Body of pancreas (tissue), 4 donors: Measurements from ENCODE around the gene LRRC73. TPM values are rescaled to one million over a fixed set of nuclear protein-coding genes. Genes with fewer than 3 reads are reported as not detected.
"Not testable (repeated sequence)": the region's sequence is repeated elsewhere in the genome, so short reads cannot be mapped to it uniquely, and the experiment has no call there.

Experiments used
- ATAC-seq: fragments of 150-250 bp; one replicate; pipeline ENCODE4 v1.9.1; 2016
- DNase-seq, 4 donors: peaks; one replicate each; pipeline ENCODE4 v3.0.0-alpha.2; 2019
- H3K27ac ChIP-seq, 4 donors: fragments of 200-600 bp; sonication (generic); 1 replicate in 3 of 4; 2 replicates in 1 of 4; pipeline versions ENCODE4 v1.5.1 to v1.6.1; 2016 to 2019; ENCODE audit warnings: mild to moderate bottlenecking in 1 of 4, mixed read lengths in 1 of 4, moderate library complexity in 1 of 4
- H3K27me3 ChIP-seq, 2 donors: fragments of 200-600 bp; sonication (generic); one replicate each; pipeline ENCODE4 v1.6.0; 2016; ENCODE audit warnings: mild to moderate bottlenecking in 1 of 2
- H3K36me3 ChIP-seq, 2 donors: fragments of 200-600 bp; sonication (generic); replicated peaks in 1 of 2; 2 replicates each; pipeline ENCODE4 v1.5.1; 2016; ENCODE audit warnings: low read depth in 2 of 2; ENCODE audit not compliant: insufficient read depth in 1 of 2
- H3K4me1 ChIP-seq: fragments of 200-600 bp; sonication (generic); one replicate; pipeline ENCODE4 v1.6.0; 2016
- H3K4me3 ChIP-seq, 2 donors: fragments of 200-600 bp; sonication (generic); 1 replicate in 1 of 2; 2 replicates in 1 of 2; pipeline ENCODE4 v1.5.1; 2016 to 2019
- H3K9me3 ChIP-seq, 3 donors: fragments of 200-600 bp; sonication (generic); 1 replicate in 2 of 3; 2 replicates in 1 of 3; pipeline ENCODE4 v1.5.1; 2016
- CTCF ChIP-seq, 7 experiments: fragments of 450-650 bp in 4 of 7; fragments of 200-600 bp in 3 of 7; sonication (generic) in 3 of 7; IDR thresholded peaks; one replicate each; pipeline ENCODE4 v1.5.1; 2016 to 2019; ENCODE audit warnings: antibody characterized with exemption in 7 of 7
- POLR2A ChIP-seq, 3 donors: fragments of 450-650 bp; IDR thresholded peaks; one replicate each; pipeline ENCODE4 v1.6.1; 2016; ENCODE audit warnings: antibody characterized with exemption in 3 of 3, mild to moderate bottlenecking in 2 of 3
- WGBS, 2 donors: methylation state at CpG; one replicate each; pipeline ENCODE4 v1.1.5; 2017; 5-methylcytosine and 5-hydroxymethylcytosine counted together
- intact Hi-C: fragments of 100-400 bp; cut with DNase I; formaldehyde crosslinking; loops from one replicate; pipeline ENCODE4 v1.15.1; 2023
- total RNA-seq, 2 donors: library from RNA; depleted of rRNA; stranded (reverse); fragments of >200 nt; gene quantifications; one replicate each; pipeline ENCODE4 v1.1.0, GENCODE V29; 2016

Gene LRRC73
- total RNA-seq, 2 donors from 2014 or later = not detected

GRCh38 chr6:43468748-43469681, 41.1 kb downstream of the LRRC73 start:
- Histone ChIP-seq H3K9me3 (no peaks in the 10 kb centered on the region), H3K27ac (no peak overlapping the region), H3K27me3 (no peaks in the 10 kb centered on the region), H3K4me1 (no peaks in the 10 kb centered on the region), H3K4me3 (no peak overlapping the region), H3K36me3 (no peaks in the 10 kb centered on the region)
- intact Hi-C loops = no loop called here
- ATAC-seq (no peak), DNase-seq (peak in 2 of 4 donors; percentile 14 to 29)
- 51 to 61% methylated on average over 12 to 13 of the region's 13 CpGs for WGBS, 2 donors
- TF ChIP-seq CTCF (IDR thresholded peaks at IDR 0.05) = no peak
- no peak for TF ChIP-seq POLR2A (IDR thresholded peaks at IDR 0.05)

GRCh38 chr6:43468240-43468639, 41.9 kb downstream of the LRRC73 start:
- Histone ChIP-seq H3K27me3 (no peaks in the 10 kb centered on the region), H3K4me1 (no peaks in the 10 kb centered on the region), H3K27ac (no peak overlapping the region), H3K4me3 (no peak overlapping the region), H3K9me3 (no peaks in the 10 kb centered on the region), H3K36me3 (no peaks in the 10 kb centered on the region)
- ATAC-seq (no peak), DNase-seq (no peak)
- intact Hi-C loops = no loop called here
- 74 to 81% methylated on average over 4 of the region's 4 CpGs for WGBS, 2 donors
- no peak for TF ChIP-seq CTCF (IDR thresholded peaks at IDR 0.05)
- TF ChIP-seq POLR2A (IDR thresholded peaks at IDR 0.05) = no peak

GRCh38 chr6:43467752-43468151, 42.4 kb downstream of the LRRC73 start:
- Histone ChIP-seq H3K4me1 (no peaks in the 10 kb centered on the region), H3K27me3 (no peaks in the 10 kb centered on the region), H3K36me3 (no peaks in the 10 kb centered on the region), H3K27ac (no peak overlapping the region), H3K9me3 (no peaks in the 10 kb centered on the region), H3K4me3 (no peak overlapping the region)
- DNase-seq (no peak), ATAC-seq (no peak)
- no peak for TF ChIP-seq CTCF (IDR thresholded peaks at IDR 0.05)
- no peak for TF ChIP-seq POLR2A (IDR thresholded peaks at IDR 0.05)
- WGBS, 2 donors = 73 to 82% methylated on average over 4 of the region's 4 CpGs
- intact Hi-C loops = no loop called here

- DNase-seq, H3K27ac ChIP-seq, H3K36me3 ChIP-seq, H3K27me3 ChIP-seq, intact Hi-C loops, H3K4me3 ChIP-seq, H3K4me1 ChIP-seq, H3K9me3 ChIP-seq, ATAC-seq: not testable (repeated sequence)
- 65 to 71% methylated on average over 5 of the region's 5 CpGs for WGBS, 2 donors
These were observed 42.9 kb downstream of the LRRC73 start for GRCh38 chr6:43467265-43467664.

- no peak for ATAC-seq
These were observed 44.2 kb downstream of the LRRC73 start for GRCh38 chr6:43465948-43466347.

More at GRCh38 chr6:43465948-43466347, 44.2 kb downstream of the LRRC73 start:
- no peaks in the 10 kb centered on the region for H3K9me3 ChIP-seq
- H3K36me3 ChIP-seq = no peaks in the 10 kb centered on the region
- intact Hi-C loops = no loop called here
- no peak overlapping the region for H3K4me3 ChIP-seq
- H3K4me1 ChIP-seq = no peaks in the 10 kb centered on the region
- no peaks in the 10 kb centered on the region for H3K27me3 ChIP-seq
- H3K27ac ChIP-seq = no peak overlapping the region
- no peak for TF ChIP-seq POLR2A (IDR thresholded peaks at IDR 0.05)
- no peak for TF ChIP-seq CTCF (IDR thresholded peaks at IDR 0.05)
- no peak for DNase-seq
- 33 to 38% methylated on average over 2 of the region's 2 CpGs for WGBS, 2 donors
